Keratinocyte (primary cell): ENCODE measurements around the gene FRAS1. TPM values are rescaled to one million over a fixed set of nuclear protein-coding genes. Genes with fewer than 3 reads are reported as not detected.

ENCODE experiments used
- DNase-seq: peaks from one replicate; pipeline ENCODE4 v3.0.0-alpha.2; 2011; ENCODE audit warnings: low read depth, missing footprints, low spot score
- FAIRE-seq: peaks from 2 replicates; lab custom pipeline; 2011; peaks lifted over from hg19 to GRCh38; lab: Jason Lieb, UNC
- H2AFZ ChIP-seq: 2 replicates; pipeline ENCODE4 v1.6.0; 2012; ENCODE audit warnings: low read length, control low read depth, inconsistent platforms; ENCODE audit not compliant: control insufficient read depth
- H3K27ac ChIP-seq: 2 replicates; pipeline ENCODE4 v1.5.1; 2011; ENCODE audit warnings: low read length; ENCODE audit not compliant: control insufficient read depth, insufficient read depth
- H3K27me3 ChIP-seq: 3 replicates; pipeline ENCODE4 v1.6.0; 2011; ENCODE audit warnings: low read length; ENCODE audit not compliant: control insufficient read depth, insufficient read depth; ENCODE audit errors: extremely low read depth
- H3K36me3 ChIP-seq, 2 experiments: 2 replicates in 1 of 2; 3 replicates in 1 of 2; pipeline ENCODE4 v1.5.1; 2011; ENCODE audit warnings: low read length in 2 of 2, mild to moderate bottlenecking in 1 of 2; ENCODE audit not compliant: control insufficient read depth in 2 of 2, insufficient read depth in 2 of 2; ENCODE audit errors: extremely low read depth in 1 of 2
- H3K4me1 ChIP-seq: 3 replicates; pipeline ENCODE4 v1.5.1; 2011; ENCODE audit warnings: low read length; ENCODE audit not compliant: control insufficient read depth, insufficient read depth; ENCODE audit errors: extremely low read depth
- H3K4me2 ChIP-seq: 3 replicates; pipeline ENCODE4 v1.6.0; 2011; ENCODE audit warnings: low read depth, low read length; ENCODE audit not compliant: control insufficient read depth, insufficient read depth; ENCODE audit errors: extremely low read depth
- H3K4me3 ChIP-seq, 3 experiments: fragments of 200-600 bp in 1 of 3; sonication (generic) in 1 of 3; 2 replicates in 2 of 3; 3 replicates in 1 of 3; pipeline ENCODE4 v1.5.1; 2011 to 2016; ENCODE audit warnings: low read length in 3 of 3, mild to moderate bottlenecking in 3 of 3, control low read depth in 2 of 3, inconsistent platforms in 1 of 3, low read depth in 1 of 3, mixed read lengths in 1 of 3, mixed run types in 1 of 3, moderate library complexity in 1 of 3; ENCODE audit not compliant: control insufficient read depth in 2 of 3, insufficient read depth in 2 of 3; ENCODE audit errors: extremely low read depth in 1 of 3
- H3K79me2 ChIP-seq: 2 replicates; pipeline ENCODE4 v1.6.0; 2012; ENCODE audit warnings: low read length; ENCODE audit not compliant: control insufficient read depth, insufficient read depth
- H3K9ac ChIP-seq: 3 replicates; pipeline ENCODE4 v1.6.0; 2011; ENCODE audit warnings: low read length; ENCODE audit not compliant: control insufficient read depth, insufficient read depth; ENCODE audit errors: extremely low read depth
- H3K9me1 ChIP-seq: 3 replicates; pipeline ENCODE4 v1.6.0; 2011; ENCODE audit warnings: low read length; ENCODE audit not compliant: control insufficient read depth, insufficient read depth; ENCODE audit errors: extremely low read depth
- H3K9me3 ChIP-seq: 2 replicates; pipeline ENCODE4 v1.5.1; 2012; ENCODE audit warnings: low read depth, low read length; ENCODE audit not compliant: control insufficient read depth
- H4K20me1 ChIP-seq: 3 replicates; pipeline ENCODE4 v1.6.0; 2011; ENCODE audit warnings: low read length; ENCODE audit not compliant: control insufficient read depth, insufficient read depth; ENCODE audit errors: extremely low read depth
- EZH2 ChIP-seq: IDR thresholded peaks from one replicate; pipeline ENCODE4 v1.6.1; 2012; ENCODE audit warnings: inconsistent platforms, mild to moderate bottlenecking, low read length, moderate library complexity
- dilution Hi-C: fragments of 300-500 bp; cut with MboI; formaldehyde crosslinking; loops from one replicate; pipeline ENCODE4 v1.7.0; 2020; ENCODE audit warnings: low sequenced_read_pairs; ENCODE audit not compliant: extremely low pct_ligation_motif_present
- polyA plus RNA-seq, 5 experiments: library from polyadenylated mRNA; depleted of rRNA in 3 of 5; stranded (reverse) in 3 of 5; stranded (forward) in 1 of 5; unstranded in 1 of 5; fragments of >200 nt; gene quantifications; 1 replicate in 1 of 5; 2 replicates in 3 of 5; 3 replicates in 1 of 5; pipeline versions ENCODE4 v1.2.1 to v1.2.3, GENCODE V29; 2011 to 2012; ENCODE audit warnings: missing spikeins in 2 of 5, low read depth in 1 of 5, low replicate concordance in 1 of 5
- TF ChIP-seq, protein P1 (sequence below), 3 experiments: IDR thresholded peaks in 1 of 3; conservative IDR thresholded peaks in 1 of 3; optimal IDR thresholded peaks in 1 of 3; 2 replicates in 2 of 3; 3 replicates in 1 of 3; pipeline versions ENCODE3 to v1.5.1; 2011; ENCODE audit warnings: low read length in 3 of 3, mild to moderate bottlenecking in 3 of 3, moderate library complexity in 2 of 3, control low read depth in 1 of 3, inconsistent platforms in 1 of 3; ENCODE audit not compliant: insufficient read depth in 2 of 3; ENCODE audit errors: extremely low read depth in 1 of 3

FRAS1 gene
- polyA plus RNA-seq, 1 donor (not counting 4 experiments of a cell fraction or from before 2014, with no cell fraction given): 3.5 TPM

DNA sequence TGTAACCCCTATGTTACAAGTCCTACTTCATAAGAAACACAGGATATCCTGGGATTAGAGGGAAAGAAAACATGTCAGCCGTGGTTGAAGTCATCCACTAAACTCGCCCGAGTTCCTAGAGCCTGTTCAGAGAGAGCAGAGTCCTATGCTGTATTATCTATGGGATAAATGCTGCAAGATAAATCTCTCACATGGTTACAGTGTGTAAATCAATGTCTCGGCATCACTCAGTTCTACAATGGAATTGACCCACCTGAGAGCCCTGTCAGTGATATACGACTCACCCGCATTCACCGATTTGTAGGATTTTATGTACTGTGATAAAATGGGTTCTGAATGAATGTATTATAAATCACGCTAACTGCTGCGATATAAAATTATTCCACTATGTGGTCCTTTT, 366.7 kb downstream of the FRAS1 start:
- TF ChIP-seq EZH2: no peak
- TF ChIP-seq, protein P1, sequence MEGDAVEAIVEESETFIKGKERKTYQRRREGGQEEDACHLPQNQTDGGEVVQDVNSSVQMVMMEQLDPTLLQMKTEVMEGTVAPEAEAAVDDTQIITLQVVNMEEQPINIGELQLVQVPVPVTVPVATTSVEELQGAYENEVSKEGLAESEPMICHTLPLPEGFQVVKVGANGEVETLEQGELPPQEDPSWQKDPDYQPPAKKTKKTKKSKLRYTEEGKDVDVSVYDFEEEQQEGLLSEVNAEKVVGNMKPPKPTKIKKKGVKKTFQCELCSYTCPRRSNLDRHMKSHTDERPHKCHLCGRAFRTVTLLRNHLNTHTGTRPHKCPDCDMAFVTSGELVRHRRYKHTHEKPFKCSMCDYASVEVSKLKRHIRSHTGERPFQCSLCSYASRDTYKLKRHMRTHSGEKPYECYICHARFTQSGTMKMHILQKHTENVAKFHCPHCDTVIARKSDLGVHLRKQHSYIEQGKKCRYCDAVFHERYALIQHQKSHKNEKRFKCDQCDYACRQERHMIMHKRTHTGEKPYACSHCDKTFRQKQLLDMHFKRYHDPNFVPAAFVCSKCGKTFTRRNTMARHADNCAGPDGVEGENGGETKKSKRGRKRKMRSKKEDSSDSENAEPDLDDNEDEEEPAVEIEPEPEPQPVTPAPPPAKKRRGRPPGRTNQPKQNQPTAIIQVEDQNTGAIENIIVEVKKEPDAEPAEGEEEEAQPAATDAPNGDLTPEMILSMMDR (optimal IDR thresholded peaks at IDR 0.05 in 1 of 3, IDR thresholded peaks at IDR 0.05 in 1 of 3, conservative IDR thresholded peaks at IDR 0.05 in 1 of 3; ENCODE audit: extremely low read depth in 1 of 3, insufficient read depth in 2 of 3, low read length in 3 of 3): no peak
- H2AFZ ChIP-seq: no peak overlapping the region
- no peaks in the 10 kb centered on the region for H3K9me1 ChIP-seq
- no peaks in the 10 kb centered on the region for H3K79me2 ChIP-seq
- FAIRE-seq (no peak), DNase-seq (no peak)
- H3K4me3 ChIP-seq: no peak overlapping the region
- H3K4me1 ChIP-seq: no peaks in the 10 kb centered on the region
- H4K20me1 ChIP-seq: no peaks in the 10 kb centered on the region
- no peak overlapping the region for H3K27ac ChIP-seq
- peaks cover 0 to 2% of the 10 kb centered on the region in 2 experiments for H3K36me3 ChIP-seq
- H3K9ac ChIP-seq: no peak overlapping the region
- dilution Hi-C loops: no loop called here
- no peak overlapping the region for H3K4me2 ChIP-seq
- H3K9me3 ChIP-seq: no peaks in the 10 kb centered on the region
- H3K27me3 ChIP-seq: no peaks in the 10 kb centered on the region

GRCh38 chr4:78424461-78424860, 367.3 kb downstream of the FRAS1 start:
- dilution Hi-C loops: no loop called here
- Histone ChIP-seq H3K4me3 (no peak overlapping the region), H3K4me2 (no peak overlapping the region), H3K4me1 (no peaks in the 10 kb centered on the region), H3K9me3 (no peaks in the 10 kb centered on the region), H4K20me1 (no peaks in the 10 kb centered on the region), H3K9ac (no peak overlapping the region), H3K9me1 (no peaks in the 10 kb centered on the region), H3K36me3 (peaks cover 0 to 2% of the 10 kb centered on the region in 2 experiments), H3K27me3 (no peaks in the 10 kb centered on the region), H3K79me2 (no peaks in the 10 kb centered on the region), H2AFZ (no peak overlapping the region), H3K27ac (no peak overlapping the region)
- DNase-seq (no peak), FAIRE-seq (no peak)
- no peak for TF ChIP-seq EZH2
- TF ChIP-seq, protein P1 (optimal IDR thresholded peaks at IDR 0.05 in 1 of 3, IDR thresholded peaks at IDR 0.05 in 1 of 3, conservative IDR thresholded peaks at IDR 0.05 in 1 of 3; ENCODE audit: extremely low read depth in 1 of 3, insufficient read depth in 2 of 3, low read length in 3 of 3): no peak
